Heart left ventricle (tissue), 16 donors: ENCODE results near the gene MCCD1. TPM values are rescaled to one million over a fixed set of nuclear protein-coding genes. Genes with fewer than 3 reads are reported as not detected.

Experiments used
- ATAC-seq, 4 donors: fragments of 200-7000 bp; cut with Tn5 transposase; one replicate each; pipeline ENCODE4 v1.9.1; 2020 to 2022; ENCODE audit warnings: moderate library complexity in 4 of 4, mild to moderate bottlenecking in 3 of 4, moderate number of reproducible peaks in 1 of 4
- DNase-seq, 5 donors: peaks; one replicate each; pipeline ENCODE4 v3.0.0-alpha.2; 2020
- H3K27ac ChIP-seq, 12 donors: fragments of 200-600 bp; sonication (generic) in 4 of 12; one replicate each; pipeline versions ENCODE4 v1.5.0 to v1.8.0; 2016 to 2022; ENCODE audit warnings: mild to moderate bottlenecking in 2 of 12
- H3K27me3 ChIP-seq, 9 donors: fragments of 200-600 bp; sonication (generic) in 2 of 9; one replicate each; pipeline versions ENCODE4 v1.5.1 to v1.8.0; 2016 to 2022; ENCODE audit warnings: mild to moderate bottlenecking in 3 of 9
- H3K36me3 ChIP-seq, 9 donors: fragments of 200-600 bp; sonication (generic) in 2 of 9; one replicate each; pipeline versions ENCODE4 v1.5.0 to v1.8.0; 2018 to 2022; ENCODE audit warnings: mild to moderate bottlenecking in 2 of 9
- H3K4me1 ChIP-seq, 12 donors: fragments of 200-600 bp; sonication (generic) in 4 of 12; one replicate each; pipeline versions ENCODE4 v1.5.0 to v1.8.0; 2016 to 2022; ENCODE audit warnings: mild to moderate bottlenecking in 3 of 12
- H3K4me3 ChIP-seq, 12 donors: fragments of 200-600 bp; sonication (generic) in 4 of 12; one replicate each; pipeline versions ENCODE4 v1.5.0 to v1.8.0; 2017 to 2022; ENCODE audit warnings: mild to moderate bottlenecking in 9 of 12, moderate library complexity in 4 of 12
- H3K9me3 ChIP-seq, 12 donors: fragments of 200-600 bp; sonication (generic) in 4 of 12; one replicate each; pipeline versions ENCODE4 v1.5.0 to v1.8.0; 2016 to 2022; ENCODE audit warnings: mild to moderate bottlenecking in 1 of 12
- POLR2A ChIP-seq, 2 donors: fragments of 450-650 bp; IDR thresholded peaks; one replicate each; pipeline ENCODE4 v1.6.1; 2017; ENCODE audit warnings: antibody characterized with exemption in 2 of 2, mild to moderate bottlenecking in 2 of 2, moderate library complexity in 2 of 2
- WGBS, 4 donors: extraction: QIAGEN DNeasy Blood & Tissue Kit in 2 of 4; methylation state at CpG; one replicate each; pipeline versions ENCODE4 v1.1.5 to v1.1.7; 2013 to 2018; 5-methylcytosine and 5-hydroxymethylcytosine counted together
- intact Hi-C, 10 donors: fragments of 100-400 bp; cut with DNase I; formaldehyde crosslinking; loops; one replicate each; pipeline versions ENCODE4 v1.11.1 to v1.14.2; 2022
- polyA plus RNA-seq, 2 donors: library from polyadenylated mRNA; stranded (reverse); fragments of 200-250 nt; gene quantifications; one replicate each; pipeline ENCODE4 v1.2.3, GENCODE V29; 2013
- total RNA-seq, 9 donors: library from RNA; depleted of rRNA in 2 of 9; stranded (reverse); fragments of >200 nt in 2 of 9; fragmentation: NEBNext Ultra II Directional in 3 of 9; extraction: Animal tissue kit (Norgen Biotek cat#: 25700) in 3 of 9; gene quantifications; one replicate each; pipeline versions ENCODE4 v1.1.0 to v1.2.4, GENCODE V29; 2016 to 2023
- TF ChIP-seq, protein P1 (sequence below), 12 donors: fragments of 200-600 bp; sonication (generic) in 4 of 12; IDR thresholded peaks; one replicate each; pipeline versions ENCODE4 v1.5.0 to v1.8.0; 2018 to 2022; ENCODE audit warnings: antibody characterized with exemption in 12 of 12, mild to moderate bottlenecking in 5 of 12
- donor health status: ischemic (EF 13 %, LVEDD 7.1; RV severe dilation, severe dysfunction).
- donor health status: healthy with polysubstance abuse.
- donor health status: DM: no; HTN: yes; CAD: no.
- donor health status: DM: no; HTN: no; CAD: no.
- donor health status: ischemic (EF 25% LVEDD 6.9; RV normal size, moderate dysfunction).
- donor health status: ischemic (EF 25% LVEDD 5.7; RV mildly dilated, moderate dysfunction).
- donor health status: healthy.
- donor health status: DM: yes; HTN: yes; CAD: no.
- donor health status: ischemic (EF 35%, LVEDD 5.7; RV mildly dilated, moderate dysfunction).
- donor health status: nonischemic (EF 11% LVEDD 7.7; RV severe dilation, severe dysfunction).
- donor health status: DM: yes; HTN: yes; CAD: no.
- donor health status: PGD.
- donor health status: ischemic (EF 29% LVEDD 5.4; RV normal size, mild dysfunction).
- donor health status: nonischemic (EF 23%, LVEDD 6.1; RV moderate dilation, normal function).

MCCD1 gene
- total and polyA plus RNA-seq, 11 donors, result not detected

DNA sequence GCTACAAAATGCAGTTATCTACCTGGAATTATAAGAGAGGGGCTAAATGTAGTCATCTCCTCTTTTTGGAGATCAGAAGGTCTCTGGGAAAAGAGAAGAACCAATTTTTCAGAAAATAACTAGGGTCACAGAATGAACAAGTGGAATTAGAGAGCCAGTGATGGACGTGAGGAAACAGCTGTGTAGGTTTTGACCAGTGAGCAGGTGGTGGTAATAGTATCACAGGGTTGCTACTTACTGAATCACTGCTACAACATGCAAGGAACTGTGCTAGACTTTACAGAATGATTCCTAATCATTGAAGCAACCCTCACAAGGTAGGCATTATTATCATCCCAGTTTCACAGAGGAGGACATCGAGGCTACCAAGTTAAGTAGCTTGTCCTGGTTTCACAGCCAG, 15.9 kb downstream of the MCCD1 start:
- H3K4me1 ChIP-seq, result peaks cover 3 to 49% (median 32%) of the 10 kb centered on the region in 12 donors
- ATAC-seq, result no peak
- H3K27me3 ChIP-seq, result no peaks in the 10 kb centered on the region
- intact Hi-C loops, result loop anchor here (2.0 to 10.0 kb wide), 8 partner anchors 38 to 410 kb away; partner anchors contain the start of genes LTB (in 7 of the 10), NELFE (in 3 of the 10), SKIC2 (in 3 of the 10) and APOM (in 1 of the 10)
- TF ChIP-seq, protein P1, sequence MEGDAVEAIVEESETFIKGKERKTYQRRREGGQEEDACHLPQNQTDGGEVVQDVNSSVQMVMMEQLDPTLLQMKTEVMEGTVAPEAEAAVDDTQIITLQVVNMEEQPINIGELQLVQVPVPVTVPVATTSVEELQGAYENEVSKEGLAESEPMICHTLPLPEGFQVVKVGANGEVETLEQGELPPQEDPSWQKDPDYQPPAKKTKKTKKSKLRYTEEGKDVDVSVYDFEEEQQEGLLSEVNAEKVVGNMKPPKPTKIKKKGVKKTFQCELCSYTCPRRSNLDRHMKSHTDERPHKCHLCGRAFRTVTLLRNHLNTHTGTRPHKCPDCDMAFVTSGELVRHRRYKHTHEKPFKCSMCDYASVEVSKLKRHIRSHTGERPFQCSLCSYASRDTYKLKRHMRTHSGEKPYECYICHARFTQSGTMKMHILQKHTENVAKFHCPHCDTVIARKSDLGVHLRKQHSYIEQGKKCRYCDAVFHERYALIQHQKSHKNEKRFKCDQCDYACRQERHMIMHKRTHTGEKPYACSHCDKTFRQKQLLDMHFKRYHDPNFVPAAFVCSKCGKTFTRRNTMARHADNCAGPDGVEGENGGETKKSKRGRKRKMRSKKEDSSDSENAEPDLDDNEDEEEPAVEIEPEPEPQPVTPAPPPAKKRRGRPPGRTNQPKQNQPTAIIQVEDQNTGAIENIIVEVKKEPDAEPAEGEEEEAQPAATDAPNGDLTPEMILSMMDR (IDR thresholded peaks at IDR 0.05), result no peak
- TF ChIP-seq POLR2A (IDR thresholded peaks at IDR 0.05), result no peak
- H3K36me3 ChIP-seq, result peaks cover 0 to 22% (median 18%) of the 10 kb centered on the region in 9 donors
- H3K4me3 ChIP-seq, result no peak overlapping the region
- WGBS, 4 donors, result 61 to 84% (median 81%) methylated on average over 2 of the region's 2 CpGs
- no peak for DNase-seq
- H3K9me3 ChIP-seq, result no peaks in the 10 kb centered on the region
- H3K27ac ChIP-seq, result no peak overlapping the region

DNA sequence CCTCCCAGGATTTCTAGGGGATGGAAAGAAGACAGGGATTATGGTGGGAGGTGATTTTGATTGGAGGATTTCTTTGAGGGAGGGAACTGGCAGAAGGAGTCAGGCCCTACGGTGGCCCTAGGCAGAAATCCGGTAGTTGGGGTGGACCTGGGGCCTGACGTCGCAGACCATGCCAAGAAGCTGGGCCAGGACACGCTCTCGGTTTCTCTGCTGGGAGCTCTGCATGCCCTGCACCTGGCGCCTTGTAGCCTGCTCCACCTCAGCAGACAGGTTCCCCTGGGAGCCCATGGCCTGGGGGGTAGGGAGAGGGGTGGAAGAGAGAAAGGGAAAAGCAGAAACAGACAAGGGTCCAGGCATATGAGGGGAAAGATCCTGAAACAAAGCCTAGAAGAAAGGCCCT, 16.5 kb downstream of the MCCD1 start:
- intact Hi-C loops, result loop anchor here in 9 of 10 donors (2.0 to 10.0 kb wide), 6 partner anchors 37 to 410 kb away; partner anchors contain the start of genes LTB (in 7 of the 9), NELFE (in 3 of the 9), SKIC2 (in 3 of the 9) and APOM (in 1 of the 9)
- no peak for TF ChIP-seq POLR2A (IDR thresholded peaks at IDR 0.05)
- TF ChIP-seq, protein P1 (IDR thresholded peaks at IDR 0.05), result no peak
- no peak overlapping the region for H3K4me3 ChIP-seq
- H3K27me3 ChIP-seq, result no peaks in the 10 kb centered on the region
- ATAC-seq, result no peak
- H3K36me3 ChIP-seq, result peaks cover 0 to 21% (median 18%) of the 10 kb centered on the region in 9 donors
- DNase-seq, result no peak
- no peak overlapping the region for H3K27ac ChIP-seq
- no peaks in the 10 kb centered on the region for H3K9me3 ChIP-seq
- 80 to 84% (median 82%) methylated on average over 7 of the region's 7 CpGs for WGBS, 4 donors
- H3K4me1 ChIP-seq, result peaks cover 3 to 43% (median 26%) of the 10 kb centered on the region in 12 donors

DNA sequence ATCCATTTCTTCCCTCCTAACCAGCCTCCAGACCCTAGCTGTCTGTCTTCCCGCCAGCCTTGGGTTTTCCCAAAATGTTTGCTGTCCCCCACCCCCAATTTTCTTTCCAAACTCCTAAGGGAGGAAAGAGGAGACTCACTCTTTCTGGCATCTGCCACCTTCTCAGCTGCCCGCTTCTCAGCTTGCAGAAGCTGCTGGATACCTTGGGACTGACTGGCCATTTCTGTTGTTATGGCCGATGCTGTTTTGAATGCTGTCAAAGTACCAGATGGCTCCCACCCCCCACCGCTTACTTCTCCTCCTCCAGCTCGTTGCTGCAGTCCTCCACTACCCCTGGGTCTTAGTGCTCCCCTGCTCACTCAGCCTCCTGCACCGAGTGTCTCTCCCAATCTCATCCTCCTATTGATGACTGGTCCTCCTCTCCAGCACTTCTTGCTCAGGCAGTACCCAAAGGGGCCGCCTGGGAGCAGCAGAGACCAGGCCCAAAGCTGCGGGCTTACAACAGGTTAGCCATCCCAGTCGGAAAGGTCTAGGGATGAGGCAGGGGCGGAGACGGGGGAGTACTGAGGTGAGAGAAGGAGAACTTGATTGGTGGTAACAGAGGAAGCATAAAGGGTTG, 17.7 kb downstream of the MCCD1 start, which contains the start of gene ATP6V1G2:
Gene ATP6V1G2, minus strand, starts transcription at position 270 of the 619 bp plus-strand sequence. Its CDS starts 49 bp downstream, at position 221.
- Histone ChIP-seq H3K36me3 (peaks cover 0 to 28% (median 24%) of the 10 kb centered on the region in 9 donors), H3K4me3 (peak within 1 kb of the TSS; percentile 1 to 64 (median 56)), H3K27me3 (no peaks in the 10 kb centered on the region), H3K9me3 (no peaks in the 10 kb centered on the region), H3K27ac (peak within 1 kb of the TSS; percentile 63 to 95 (median 89)), H3K4me1 (peaks cover 0 to 37% (median 22%) of the 10 kb centered on the region in 12 donors)
- DNase-seq (peak; percentile 86 to 90 (median 89)), ATAC-seq (peak; percentile 72 to 81 (median 79))
- TF ChIP-seq POLR2A (IDR thresholded peaks at IDR 0.05), result peak in 1 of 2 donors; percentile 25
- TF ChIP-seq, protein P1 (IDR thresholded peaks at IDR 0.05), result peak; percentile 92 to 99 (median 95)
- intact Hi-C loops, result loop anchor here (1.0 to 10.0 kb wide), 9 partner anchors 34 to 408 kb away; partner anchors contain the start of genes LTB (in 7 of the 10), NELFE (in 3 of the 10), SKIC2 (in 3 of the 10) and APOM (in 1 of the 10)
- WGBS, 4 donors, result 6 to 10% (median 8%) methylated on average over 11 of the region's 11 CpGs
